ENCODE data around the gene RAB43.
"Not testable (repeated sequence)": the region's sequence is repeated elsewhere in the genome, so short reads cannot be mapped to it uniquely, and the experiment has no call there.

The RAB43 gene

DNA sequence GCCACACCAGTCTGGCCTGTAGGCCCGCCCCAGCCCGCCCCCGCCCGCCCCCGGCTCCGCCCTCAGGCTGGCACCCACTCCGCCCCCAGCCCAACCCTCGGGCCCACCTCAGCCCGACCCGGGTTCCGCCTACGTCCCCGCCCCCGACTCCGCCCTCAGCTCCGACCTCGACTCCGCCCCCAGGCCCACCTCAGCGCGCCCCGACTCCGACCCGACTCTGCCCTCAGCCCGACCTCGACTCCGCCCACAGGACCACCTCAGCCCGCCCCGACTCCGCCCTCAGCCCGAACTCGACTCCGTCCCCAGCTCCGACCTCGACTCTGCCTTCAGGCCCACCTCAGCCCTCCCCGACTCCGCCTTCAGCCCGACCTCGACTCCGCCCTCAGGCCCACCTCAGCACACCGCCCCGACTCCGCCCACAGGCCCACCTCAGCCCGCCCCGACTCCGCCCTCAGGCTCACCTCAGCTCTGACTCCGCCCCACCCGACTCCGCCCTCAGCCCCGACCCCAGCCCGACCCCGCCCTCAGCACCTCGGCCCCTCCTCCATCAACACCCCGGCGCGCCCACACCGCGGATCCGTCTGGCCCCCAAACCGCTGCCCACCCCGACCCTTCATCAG lies at the start of gene RAB43:
Gene RAB43, minus strand, starts transcription at position 13 of the 620 bp plus-strand sequence. CDS start 315 bp downstream, outside the sequence.
- ChIA-PET POLR2A (interaction anchor here (0.8 to 2.4 kb wide), 7 partner anchors 11 to 194 kb away, joined by 3 to 9 read pairs (median 4); partner anchors contain the start of genes COPG1 and HMCES), CTCF (interaction anchor here (1.0 to 2.7 kb wide), 2 partner anchors 40 to 123 kb away, joined by 5 to 9 read pairs; no protein-coding TSS in a partner anchor)
- TF ChIP-seq SP1 (IDR thresholded peaks at IDR 0.05) (peak; percentile 98), FOXK2 (IDR thresholded peaks at IDR 0.05) (no peak)
- peak; percentile 97 for DNase-seq (ENCODE audit: extremely low spot score)

DNA sequence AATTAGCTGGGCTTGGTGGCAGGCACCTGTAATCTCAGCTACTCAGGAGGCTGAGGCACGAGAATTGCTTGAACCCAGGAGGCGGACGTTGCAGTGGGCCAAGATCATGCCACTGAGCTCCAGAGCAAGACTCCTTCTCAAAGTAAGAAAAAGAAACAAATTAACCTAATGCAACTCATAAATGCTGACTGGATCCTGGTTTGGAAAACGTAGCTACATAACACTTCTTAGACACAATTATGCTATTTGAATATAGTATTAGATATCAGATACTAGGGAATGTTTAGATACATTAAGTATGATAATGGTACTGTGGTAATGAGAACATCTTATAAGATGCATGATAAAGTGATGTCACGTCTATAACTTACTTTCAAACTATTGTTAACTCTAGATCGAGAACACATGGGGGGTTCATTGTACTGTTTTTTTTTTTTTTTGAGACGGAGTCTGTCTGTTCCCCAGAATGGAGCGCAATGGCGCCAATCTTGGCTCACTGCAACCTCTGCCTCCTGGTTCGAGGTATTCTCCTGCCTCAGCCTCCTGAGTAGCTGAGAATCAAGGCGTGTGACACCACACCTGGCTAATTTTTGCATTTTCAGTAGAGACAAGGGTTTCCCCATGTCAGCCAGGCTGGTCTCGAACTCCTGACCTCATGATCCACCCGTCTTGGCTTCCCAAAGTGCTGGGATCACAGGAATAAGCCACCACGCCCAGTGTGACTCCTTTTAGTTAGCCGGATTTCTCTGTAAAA lies 45.2 kb upstream of the RAB43 start:
- CTCF ChIA-PET: interaction anchor here (0.5 kb wide), 1 partner anchor 597 kb away, joined by 4 read pairs; no protein-coding TSS in a partner anchor

DNA sequence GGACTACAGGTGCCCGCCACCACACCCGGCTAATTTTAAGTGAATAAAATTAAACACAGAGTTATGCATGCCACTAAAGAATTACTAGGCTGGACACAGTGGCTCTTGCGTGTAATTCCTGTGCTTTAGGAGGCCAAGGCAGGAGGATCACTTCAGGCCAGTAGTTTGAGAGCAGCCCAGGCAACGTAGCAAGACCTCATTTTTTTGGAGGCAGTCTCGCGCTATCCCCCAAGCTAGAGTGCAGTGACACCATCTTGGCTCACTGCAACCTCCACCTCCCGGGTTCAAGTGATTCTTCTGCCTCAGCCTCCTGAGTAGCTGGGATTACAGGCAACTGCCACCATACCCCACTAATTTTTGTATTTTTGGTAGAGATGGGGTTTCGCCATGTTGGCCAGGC lies 44.0 kb upstream of the RAB43 start:
- DNase-seq (ENCODE audit: extremely low spot score); CTCF ChIA-PET: not testable (repeated sequence)
- POLR2A ChIA-PET: interaction anchor here (0.8 to 1.0 kb wide), 2 partner anchors 18 to 84 kb away, joined by 3 read pairs; partner anchors contain the start of genes CNBP and COPG1

More for the DNA sequence above, 45.2 kb upstream of the RAB43 start:
- TF ChIP-seq FOXA1 (IDR thresholded peaks at IDR 0.05) (no peak), SP1 (IDR thresholded peaks at IDR 0.05) (no peak), TARDBP (IDR thresholded peaks at IDR 0.05) (no peak), SUZ12 (IDR thresholded peaks at IDR 0.05) (no peak), FOXM1 (IDR thresholded peaks at IDR 0.05; ENCODE audit: borderline replicate concordance) (no peak), ELF4 (IDR thresholded peaks at IDR 0.05) (no peak)
- POLR2A ChIA-PET: interaction anchor here (1.0 kb wide), 1 partner anchor 17 kb away, joined by 3 read pairs; the partner anchor contains the start of gene CNBP
- DNase-seq (ENCODE audit: extremely low spot score): no peak

DNA sequence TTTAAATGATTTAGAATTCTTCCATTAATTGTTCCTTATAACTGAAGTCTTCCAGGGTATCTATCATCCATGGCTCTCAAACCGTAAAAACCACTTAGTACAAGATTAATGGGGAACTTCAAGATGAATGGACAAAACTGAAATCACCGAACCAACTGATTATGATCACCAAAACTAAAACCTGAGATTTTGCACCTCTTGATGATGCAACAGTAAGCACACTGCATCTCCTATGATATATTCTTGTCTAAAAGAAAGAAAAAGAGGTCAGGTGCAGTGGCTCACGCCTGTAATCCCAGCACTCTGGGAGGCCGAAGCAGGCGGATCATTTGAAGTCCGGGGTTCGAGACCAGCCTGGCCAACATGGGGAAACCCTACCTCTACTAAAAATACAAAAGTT lies 42.9 kb upstream of the RAB43 start:
- CTCF ChIA-PET: no interaction called here

DNA sequence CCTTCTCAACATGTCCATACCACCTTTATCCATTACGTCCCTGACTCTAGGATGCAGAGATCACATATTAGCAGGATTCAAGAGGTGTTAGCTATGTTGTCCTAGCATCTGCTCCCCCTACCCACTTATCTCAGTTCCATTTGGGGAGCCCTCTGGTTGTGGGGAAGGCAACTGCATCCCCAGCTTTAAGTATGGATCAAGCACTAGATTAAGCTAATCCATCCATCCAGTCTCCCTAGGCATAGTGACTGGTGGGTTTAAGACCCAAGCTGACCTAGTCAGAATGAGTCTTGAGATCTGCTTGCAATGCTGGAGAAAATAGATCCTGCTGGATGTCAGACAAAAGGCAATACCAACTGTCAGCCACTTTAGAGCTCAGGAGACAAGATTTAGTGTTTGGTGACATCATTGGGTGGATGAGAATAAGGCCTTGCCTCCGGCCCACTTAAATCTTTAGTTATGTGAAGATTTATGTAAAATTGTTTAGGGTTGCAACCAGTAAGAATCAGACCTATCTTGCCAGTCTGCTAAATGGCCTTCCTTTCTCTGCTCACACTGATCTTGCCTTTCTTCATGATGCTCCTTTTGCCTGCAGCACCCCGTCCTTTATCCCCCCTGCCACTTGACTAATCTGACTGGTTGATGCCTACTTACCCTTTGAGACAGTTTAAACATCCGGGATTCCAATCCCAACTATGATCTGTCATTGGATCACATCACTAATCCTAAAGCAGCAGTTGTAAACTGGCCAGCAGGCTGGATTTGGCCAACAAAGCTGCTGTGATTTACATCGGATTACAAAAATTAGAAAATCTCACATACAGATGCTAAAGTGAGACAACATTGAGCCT lies 41.4 kb upstream of the RAB43 start:
- DNase-seq (ENCODE audit: extremely low spot score): no peak

More for the DNA sequence above, 42.9 kb upstream of the RAB43 start:
- DNase-seq (ENCODE audit: extremely low spot score): no peak
- POLR2A ChIA-PET: no interaction called here
- TF ChIP-seq ELF4 (IDR thresholded peaks at IDR 0.05): no peak
- TF ChIP-seq ZNF384 (IDR thresholded peaks at IDR 0.05): no peak
- TF ChIP-seq FOXK2 (IDR thresholded peaks at IDR 0.05): no peak
- TF ChIP-seq LEF1 (IDR thresholded peaks at IDR 0.05; ENCODE audit: borderline replicate concordance): no peak

DNA sequence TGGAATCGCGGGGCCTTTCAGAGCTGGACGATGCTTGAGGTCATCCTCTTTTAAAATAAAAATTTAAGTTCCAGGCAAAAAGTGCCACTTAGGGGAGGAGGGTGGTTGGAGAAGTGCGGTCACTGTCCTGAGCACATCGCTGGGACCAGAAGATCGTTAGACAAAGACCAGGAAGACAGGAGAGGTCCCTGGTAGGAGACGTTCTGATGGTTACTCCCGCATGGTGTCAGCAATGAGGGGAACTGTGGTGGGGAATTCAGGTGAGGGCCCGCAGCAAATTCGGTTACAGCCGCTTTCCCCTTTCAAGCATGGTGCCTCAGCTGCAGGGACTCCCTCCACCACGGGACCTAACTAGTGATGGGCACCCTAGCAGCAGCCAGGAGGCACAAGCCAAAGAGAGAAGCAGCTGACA lies 40.3 kb upstream of the RAB43 start:
- TF ChIP-seq FOXM1 (IDR thresholded peaks at IDR 0.05; ENCODE audit: borderline replicate concordance) (no peak), SP1 (IDR thresholded peaks at IDR 0.05) (no peak), FOXA1 (IDR thresholded peaks at IDR 0.05) (no peak), ARNT (IDR thresholded peaks at IDR 0.05) (no peak), TARDBP (IDR thresholded peaks at IDR 0.05) (no peak), HDGF (IDR thresholded peaks at IDR 0.05; ENCODE audit: borderline replicate concordance) (no peak), BHLHE40 (IDR thresholded peaks at IDR 0.05; ENCODE audit: borderline replicate concordance) (no peak)
- CTCF ChIA-PET: interaction anchor here (0.6 to 3.0 kb wide), 6 partner anchors 40 to 360 kb away, joined by 3 to 17 read pairs (median 4); partner anchors contain the start of genes COPG1 and RAB43
- POLR2A ChIA-PET: interaction anchor here (0.8 to 2.7 kb wide), 9 partner anchors 21 to 192 kb away, joined by 3 to 15 read pairs (median 4); partner anchors contain the start of genes CNBP, COPG1 and RAB43
- peak; percentile 32 for DNase-seq (ENCODE audit: extremely low spot score)

More for the DNA sequence above, 41.4 kb upstream of the RAB43 start:
- CTCF ChIA-PET: interaction anchor here (1.0 to 3.0 kb wide), 5 partner anchors 31 to 193 kb away, joined by 3 to 17 read pairs (median 5); partner anchors contain the start of gene RAB43
- POLR2A ChIA-PET: interaction anchor here (0.7 to 2.7 kb wide), 7 partner anchors 20 to 152 kb away, joined by 3 to 15 read pairs (median 4); partner anchors contain the start of genes CNBP and COPG1
- TF ChIP-seq SP1 (IDR thresholded peaks at IDR 0.05): no peak
- no peak for TF ChIP-seq FOXK2 (IDR thresholded peaks at IDR 0.05)
- TF ChIP-seq, protein P1, sequence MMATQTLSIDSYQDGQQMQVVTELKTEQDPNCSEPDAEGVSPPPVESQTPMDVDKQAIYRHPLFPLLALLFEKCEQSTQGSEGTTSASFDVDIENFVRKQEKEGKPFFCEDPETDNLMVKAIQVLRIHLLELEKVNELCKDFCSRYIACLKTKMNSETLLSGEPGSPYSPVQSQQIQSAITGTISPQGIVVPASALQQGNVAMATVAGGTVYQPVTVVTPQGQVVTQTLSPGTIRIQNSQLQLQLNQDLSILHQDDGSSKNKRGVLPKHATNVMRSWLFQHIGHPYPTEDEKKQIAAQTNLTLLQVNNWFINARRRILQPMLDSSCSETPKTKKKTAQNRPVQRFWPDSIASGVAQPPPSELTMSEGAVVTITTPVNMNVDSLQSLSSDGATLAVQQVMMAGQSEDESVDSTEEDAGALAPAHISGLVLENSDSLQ (IDR thresholded peaks at IDR 0.05): peak; percentile 74

DNA sequence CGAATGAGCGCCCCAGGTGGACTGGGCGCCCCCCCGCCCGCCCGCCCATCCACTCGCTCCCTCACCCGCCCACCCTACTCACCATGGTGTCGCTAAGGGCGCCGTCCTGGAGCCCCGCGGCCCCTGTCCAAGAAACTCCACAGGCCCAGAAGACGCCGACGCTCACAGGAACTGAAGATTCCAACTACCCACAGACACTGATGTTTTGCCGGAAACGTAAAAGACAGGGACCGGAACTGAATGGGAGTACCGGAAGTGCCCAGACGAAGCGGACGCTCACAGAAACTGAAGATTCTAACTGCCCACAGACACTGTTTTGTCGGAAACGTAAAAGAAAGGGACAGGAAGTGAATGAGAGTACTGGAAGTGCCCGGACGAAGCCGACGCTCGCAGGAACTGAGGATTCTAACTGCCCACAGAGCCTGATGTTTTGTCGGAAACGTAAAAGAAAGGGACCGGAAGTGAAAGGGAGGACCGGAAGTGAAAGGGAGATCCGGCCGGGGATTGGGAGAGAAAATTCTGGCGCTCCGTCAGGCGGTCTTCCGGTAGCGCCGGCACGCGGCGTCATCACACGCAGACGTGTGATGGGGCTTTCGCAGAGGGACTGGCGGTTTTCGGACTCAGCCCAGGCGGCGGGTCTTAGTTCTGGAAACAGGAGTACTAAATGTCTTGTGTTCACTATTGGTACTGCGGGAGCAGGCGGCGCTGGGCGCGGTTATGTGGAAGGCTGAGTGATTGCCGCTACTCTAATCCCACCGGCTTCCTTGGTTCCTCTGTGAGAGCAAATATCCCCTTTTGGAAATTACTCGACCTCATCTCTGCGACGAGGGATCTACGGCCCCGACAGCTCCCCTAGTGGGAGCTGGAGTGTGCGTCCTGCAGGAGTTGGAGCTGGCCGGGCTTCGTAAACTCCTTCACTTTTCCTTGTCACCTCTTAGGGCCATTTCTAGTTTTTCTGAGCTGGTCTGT lies 39.6 kb upstream of the RAB43 start, which contains the start of gene ISY1:
Gene ISY1, minus strand, starts transcription at position 173 of the 969 bp plus-strand sequence. Its CDS starts 88 bp downstream, at position 85.
- ChIA-PET CTCF (interaction anchor here (0.6 to 3.0 kb wide), 5 partner anchors 39 to 361 kb away, joined by 3 to 17 read pairs (median 5); partner anchors contain the start of genes COPG1 and RAB43), POLR2A (interaction anchor here (0.6 to 2.7 kb wide), 9 partner anchors 21 to 191 kb away, joined by 3 to 15 read pairs (median 4); partner anchors contain the start of genes CNBP, COPG1 and RAB43)
- peak; percentile 92 for DNase-seq (ENCODE audit: extremely low spot score)
- TF ChIP-seq FOXM1 (IDR thresholded peaks at IDR 0.05; ENCODE audit: borderline replicate concordance): no peak
- TF ChIP-seq HDGF (IDR thresholded peaks at IDR 0.05; ENCODE audit: borderline replicate concordance): no peak
- TF ChIP-seq FOXA1 (IDR thresholded peaks at IDR 0.05): no peak
- no peak for TF ChIP-seq ARNT (IDR thresholded peaks at IDR 0.05)
- peak; percentile 66 for TF ChIP-seq NFRKB (IDR thresholded peaks at IDR 0.05)
- TF ChIP-seq, protein P1 (IDR thresholded peaks at IDR 0.05): peak; percentile 86
- peak; percentile 92 for TF ChIP-seq ELF4 (IDR thresholded peaks at IDR 0.05)
- no peak for TF ChIP-seq SUZ12 (IDR thresholded peaks at IDR 0.05)
- no peak for TF ChIP-seq FOXK2 (IDR thresholded peaks at IDR 0.05)
- TF ChIP-seq TARDBP (IDR thresholded peaks at IDR 0.05): no peak
- peak; percentile 95 for TF ChIP-seq L3MBTL2 (conservative IDR thresholded peaks at IDR 0.05)
- no peak for TF ChIP-seq LEF1 (IDR thresholded peaks at IDR 0.05; ENCODE audit: borderline replicate concordance)
- TF ChIP-seq BHLHE40 (IDR thresholded peaks at IDR 0.05; ENCODE audit: borderline replicate concordance): no peak
- no peak for TF ChIP-seq SP1 (IDR thresholded peaks at IDR 0.05)
- TF ChIP-seq CTBP1 (IDR thresholded peaks at IDR 0.05; ENCODE audit: borderline replicate concordance): peak; percentile 74
- TF ChIP-seq ZNF384 (IDR thresholded peaks at IDR 0.05): no peak

Data from HEK293T (cell line).